ENCODE measurements around the gene BTG1. TPM values are rescaled to one million over a fixed set of nuclear protein-coding genes. Genes with fewer than 3 reads are reported as not detected.

Gene BTG1
- total and polyA plus RNA-seq, 2 of the 4 experiments (the other 2 are of a cell fraction): 3.8 to 33.5 TPM

GRCh38 chr12:92193063-92193462, 47.4 kb upstream of the BTG1 start:
- H3K4ac ChIP-seq (ENCODE audit: low read depth, low read length): no peak overlapping the region
- dilution Hi-C loops (cut with HindIII; ENCODE audit: low sequenced_read_pairs, unreplicated experiment) (no loop called here), intact Hi-C loops (cut with micrococcal nuclease) (no loop called here), in situ Hi-C loops (cut with MboI; ENCODE audit: low sequenced_read_pairs) (no loop called here)
- WGBS, 2 experiments (ENCODE audit: extremely low coverage in 2 of 2, insufficient read length in 1 of 2): no CpG with 5 or more reads among the region's 2 CpGs
- no peak for TF ChIP-seq POLR2A (IDR thresholded peaks at IDR 0.05; ENCODE audit: low read depth, low read length)
- no peak for TF ChIP-seq RAD21 (IDR thresholded peaks at IDR 0.05; ENCODE audit: low read length)
- TF ChIP-seq CHD1 (IDR thresholded peaks at IDR 0.05; ENCODE audit: low read depth, low read length): no peak
- ATAC-seq (ENCODE audit: low read depth) (no peak), DNase-seq (no peak)
- POLR2A ChIA-PET (ENCODE audit: unreplicated experiment): no interaction called here
- no peaks in the 10 kb centered on the region for H4K20me1 ChIP-seq (ENCODE audit: insufficient read depth, low read length)
- H2BK15ac ChIP-seq (ENCODE audit: low read depth, low read length): no peak overlapping the region
- H3K27ac ChIP-seq (ENCODE audit: insufficient read depth, low read length): no peak overlapping the region
- no peaks in the 10 kb centered on the region for H3K79me1 ChIP-seq (ENCODE audit: low read depth in 1 of 2, low read length in 2 of 2)
- no peak overlapping the region for H2BK5ac ChIP-seq (ENCODE audit: low read depth, low read length, poor library complexity, severe bottlenecking)
- no peaks in the 10 kb centered on the region for H3K4me1 ChIP-seq (ENCODE audit: control insufficient read depth, insufficient read depth, low read length)
- no peak overlapping the region for H2AFZ ChIP-seq (replicated peaks; ENCODE audit: low read length, poor library complexity)
- no peak overlapping the region for H2BK120ac ChIP-seq (ENCODE audit: low read depth, low read length)
- no peak overlapping the region for H4K5ac ChIP-seq (ENCODE audit: low read depth, low read length)
- no peak overlapping the region for H2AK5ac ChIP-seq (ENCODE audit: low read depth, low read length)
- H4K8ac ChIP-seq (ENCODE audit: low read depth in 2 of 2, low read length in 2 of 2): no peak overlapping the region
- no peaks in the 10 kb centered on the region for H3K9me1 ChIP-seq (ENCODE audit: insufficient read depth, low read length)
- no peak overlapping the region for H3K23ac ChIP-seq (ENCODE audit: low read depth, low read length)
- no peak overlapping the region for H3K14ac ChIP-seq (replicated peaks; ENCODE audit: low read depth, low read length)
- H3K18ac ChIP-seq (ENCODE audit: low read depth, low read length): no peak overlapping the region
- no peak overlapping the region for H3K4me3 ChIP-seq (ENCODE audit: insufficient read depth, low read depth, low read length)
- H3K4me2 ChIP-seq (ENCODE audit: low read depth, low read length): no peak overlapping the region
- CTCF ChIA-PET: no interaction called here
- H3K56ac ChIP-seq (ENCODE audit: extremely low read depth, insufficient read depth, low read length): no peak overlapping the region
- no peaks in the 10 kb centered on the region for H3K27me3 ChIP-seq (ENCODE audit: control insufficient read depth, insufficient read depth, low read length)
- 0 out of 2 replicates have a peak, but pooled peaks cover 2% of the 10 kb centered on the region for H3K9me3 ChIP-seq (ENCODE audit: control insufficient read depth, insufficient read depth, low read length)
- H4K91ac ChIP-seq (ENCODE audit: insufficient read depth, low read depth, low read length): no peak overlapping the region
- H2BK20ac ChIP-seq (ENCODE audit: low read depth, low read length): no peak overlapping the region
- H3K9ac ChIP-seq (ENCODE audit: low read depth, low read length): no peak overlapping the region
- no TSS peak for BruUV-seq (replicated peaks)
- no peaks in the 10 kb centered on the region for H3K36me3 ChIP-seq (ENCODE audit: control insufficient read depth, insufficient read depth, low read length)
- H2AK9ac ChIP-seq (replicated peaks; ENCODE audit: low read depth, low read length, poor library complexity): no peak overlapping the region
